GM19025 (cell line): Measurements from ENCODE around the gene ADCY3.

Experiments
- ATAC-seq: cut with Tn5 transposase; IDR thresholded peaks from one replicate; pipeline ENCODE4 v1.9.1; 2021; ENCODE audit warnings: mild to moderate bottlenecking, low read depth, moderate library complexity; ENCODE audit not compliant: unreplicated experiment

The ADCY3 gene

DNA sequence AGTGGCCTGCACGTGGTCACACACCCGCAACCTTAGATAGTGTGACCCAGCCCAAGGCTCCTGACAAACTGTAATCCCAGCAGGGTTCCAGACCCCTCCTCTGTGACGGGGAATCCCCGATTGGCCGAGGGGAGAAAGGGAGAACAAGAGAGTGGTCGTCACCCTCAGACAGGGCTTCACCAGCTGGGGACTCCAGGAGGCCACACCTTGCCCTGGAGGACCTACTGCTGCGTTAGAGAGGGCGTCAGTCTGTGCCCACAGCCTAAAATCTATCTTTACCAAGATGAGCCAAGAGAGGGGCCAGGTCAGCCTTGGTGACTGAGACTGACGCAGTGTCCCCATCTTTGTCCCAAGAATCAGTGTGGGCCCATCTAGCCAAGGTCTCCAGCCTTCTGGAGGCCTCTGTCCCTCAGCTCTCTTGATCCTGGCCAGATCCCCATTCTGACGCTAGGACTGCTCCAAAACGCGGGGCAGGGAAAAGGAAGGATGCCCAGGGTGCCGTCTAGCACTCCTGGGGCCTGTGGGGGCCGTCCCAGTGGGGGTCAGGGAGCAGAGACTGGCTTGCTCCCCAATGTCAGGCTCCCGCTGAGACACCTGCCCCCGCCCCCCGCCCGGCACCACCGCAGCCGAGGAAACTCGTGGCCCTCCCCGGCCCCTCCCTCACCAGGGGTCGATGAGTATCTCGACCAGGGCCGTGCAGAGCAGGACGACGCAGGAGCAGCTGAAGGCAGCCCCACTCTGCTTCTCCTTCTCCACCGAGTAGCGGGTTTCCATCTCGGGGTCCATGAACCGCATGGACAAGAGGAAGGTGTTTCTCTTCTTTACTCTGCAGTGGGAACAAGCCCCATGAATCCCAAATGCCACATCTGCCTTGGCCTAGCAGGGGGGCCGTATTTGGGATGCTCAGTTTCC lies 86.0 kb downstream of the ADCY3 start:
- no peak for ATAC-seq

DNA sequence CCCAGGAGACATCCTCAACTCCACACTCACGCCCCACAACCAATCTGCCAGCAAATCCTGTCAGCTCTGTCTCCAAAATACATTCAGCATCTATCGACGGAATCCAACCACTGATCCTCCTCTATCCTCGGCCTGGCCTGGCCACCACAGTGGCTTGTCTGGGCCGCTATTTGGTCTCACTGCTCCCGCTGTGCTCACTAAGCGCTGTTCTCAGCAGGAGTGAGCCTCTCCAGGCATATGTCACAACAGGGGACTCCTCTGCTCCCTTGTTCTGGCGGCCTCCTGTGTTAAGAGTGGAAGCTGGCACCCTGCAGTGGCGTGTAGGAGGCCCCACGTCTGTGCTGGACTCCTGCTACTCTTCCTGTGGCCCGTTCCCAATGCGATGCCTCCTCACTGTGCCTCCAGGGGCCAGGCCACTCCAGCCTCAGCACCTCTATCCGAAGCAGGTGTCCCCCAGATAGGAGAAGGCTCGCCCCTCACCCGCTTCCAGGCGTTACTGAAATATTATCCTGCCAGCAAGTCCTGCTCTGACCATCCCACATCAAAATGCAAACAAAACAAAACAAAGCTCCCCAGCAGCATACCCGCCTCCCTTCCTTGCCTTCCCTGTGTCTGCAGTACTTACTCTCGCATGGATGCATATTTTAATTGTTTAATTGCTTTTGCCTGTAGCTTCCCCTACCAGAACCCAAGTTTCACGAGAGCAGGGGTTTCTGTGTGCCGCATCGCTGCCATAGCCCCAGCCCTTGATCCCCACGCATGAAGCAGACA lies 86.9 kb downstream of the ADCY3 start:
- no peak for ATAC-seq

DNA sequence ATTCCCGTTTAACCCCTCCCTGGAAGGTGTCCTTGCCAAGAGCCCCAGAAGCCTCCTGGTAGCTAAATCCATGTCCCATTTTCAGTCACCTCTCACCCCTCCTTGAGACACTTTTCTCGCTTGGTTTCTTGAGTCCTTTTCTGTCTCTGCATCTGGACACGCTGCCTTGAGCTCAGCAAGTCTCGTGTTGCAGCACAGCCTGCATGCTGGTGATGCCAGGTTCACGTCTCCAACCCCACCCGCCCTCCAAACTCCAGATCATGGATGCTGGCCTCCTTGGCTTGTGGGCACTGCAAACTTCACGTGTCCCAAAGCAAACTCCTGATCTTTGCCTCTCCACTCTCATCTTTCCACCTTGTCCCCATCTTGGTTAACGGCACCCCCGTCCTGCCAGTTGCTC lies 87.5 kb downstream of the ADCY3 start:
- ATAC-seq, result no peak

DNA sequence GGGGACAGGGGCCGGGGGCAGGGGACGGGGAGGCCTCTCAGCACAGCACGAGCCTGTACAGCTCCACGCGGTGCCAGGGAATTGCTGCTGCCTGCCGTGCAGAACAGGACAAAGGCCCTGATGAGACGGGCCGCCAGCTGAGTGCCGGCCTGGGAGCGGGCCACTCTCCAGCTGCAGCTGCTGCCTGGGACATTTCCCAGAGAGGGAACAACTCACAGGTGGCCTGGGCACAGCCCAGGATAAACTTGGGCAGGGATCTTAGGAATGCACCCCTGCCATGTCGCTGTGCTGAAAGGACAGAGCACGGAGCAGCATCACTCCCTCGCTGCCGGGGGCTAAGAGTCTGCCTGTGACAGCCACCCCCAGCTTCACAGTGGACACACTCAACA lies 88.0 kb downstream of the ADCY3 start:
- no peak for ATAC-seq

DNA sequence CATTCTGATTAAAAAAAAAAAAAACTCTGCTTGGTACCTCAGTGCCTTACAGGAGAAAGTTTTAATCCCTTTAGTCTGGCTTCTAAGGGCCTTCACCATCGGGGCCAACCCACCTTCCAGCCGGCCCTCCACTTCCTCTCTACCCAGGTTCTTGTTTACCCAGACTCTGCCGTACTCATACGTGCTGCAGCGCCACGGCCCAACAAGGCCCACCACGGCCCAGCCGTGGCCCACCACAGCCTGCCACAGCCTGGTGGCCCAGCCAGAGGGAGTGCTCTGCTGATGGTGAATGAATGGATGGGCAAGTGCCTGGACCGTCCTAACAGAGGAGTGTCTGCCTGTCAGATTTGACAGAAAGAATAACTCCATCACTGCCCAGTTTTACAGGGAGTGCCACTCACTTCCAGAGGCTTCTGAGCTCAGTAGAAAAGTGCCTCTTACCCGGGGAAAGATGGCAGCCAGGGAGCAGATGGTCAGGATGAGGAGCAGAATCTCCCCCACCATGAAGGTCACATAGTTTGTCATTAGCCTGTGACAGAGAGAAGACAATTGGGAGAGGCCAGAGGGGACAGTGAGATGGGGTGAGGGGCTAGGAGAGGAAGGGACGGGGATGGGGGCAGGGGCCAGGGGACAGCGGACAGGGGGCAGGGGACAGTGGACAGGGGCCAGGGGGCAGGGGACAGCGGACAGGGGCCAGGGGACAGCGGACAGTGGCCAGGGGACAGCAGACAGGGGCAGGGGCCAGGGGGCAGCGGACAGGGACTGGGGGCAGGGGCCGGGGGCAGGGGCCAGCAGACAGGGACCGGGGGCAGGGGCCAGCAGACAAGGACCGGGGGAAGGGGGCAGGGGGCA lies 88.6 kb downstream of the ADCY3 start:
- no peak for ATAC-seq

DNA sequence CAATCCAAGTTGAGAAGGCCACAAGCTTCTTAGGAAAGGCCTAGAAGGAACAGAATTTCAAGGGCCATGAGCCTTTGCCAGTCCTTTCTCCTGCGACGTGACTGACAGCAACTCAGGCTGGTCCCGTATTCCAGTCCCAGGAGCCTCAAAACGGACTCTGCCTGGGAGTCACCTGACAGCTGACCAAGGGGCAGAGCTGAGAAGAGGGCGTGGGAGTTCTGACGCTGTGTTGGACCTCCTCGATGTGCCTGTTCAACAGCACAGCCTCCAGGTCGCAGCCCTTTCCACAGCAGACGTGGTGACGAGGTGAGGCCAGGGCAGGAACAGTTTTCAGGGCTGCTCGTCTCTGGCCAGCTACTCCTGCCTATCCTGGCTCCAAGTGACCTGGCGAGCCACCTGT lies 89.3 kb downstream of the ADCY3 start:
- ATAC-seq, result no peak

DNA sequence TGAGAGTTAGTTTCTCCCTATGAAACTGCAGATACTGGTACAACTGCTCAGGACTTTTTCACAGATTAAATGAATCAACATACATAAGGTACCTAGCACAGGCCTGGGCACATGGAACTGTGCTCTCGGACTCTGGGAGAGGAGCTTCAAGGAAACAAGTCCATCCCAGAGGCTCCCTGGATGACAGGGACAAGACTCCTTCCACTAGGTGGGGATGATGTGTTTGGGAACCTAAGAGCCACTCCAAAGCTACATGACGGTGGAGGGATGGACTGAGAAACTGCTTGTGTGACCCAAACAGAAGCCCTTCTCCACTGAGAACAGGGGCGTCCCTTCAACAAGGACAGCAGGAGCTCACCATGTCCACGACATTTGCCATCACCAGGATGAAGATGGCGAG lies 89.7 kb downstream of the ADCY3 start:
- no peak for ATAC-seq

DNA sequence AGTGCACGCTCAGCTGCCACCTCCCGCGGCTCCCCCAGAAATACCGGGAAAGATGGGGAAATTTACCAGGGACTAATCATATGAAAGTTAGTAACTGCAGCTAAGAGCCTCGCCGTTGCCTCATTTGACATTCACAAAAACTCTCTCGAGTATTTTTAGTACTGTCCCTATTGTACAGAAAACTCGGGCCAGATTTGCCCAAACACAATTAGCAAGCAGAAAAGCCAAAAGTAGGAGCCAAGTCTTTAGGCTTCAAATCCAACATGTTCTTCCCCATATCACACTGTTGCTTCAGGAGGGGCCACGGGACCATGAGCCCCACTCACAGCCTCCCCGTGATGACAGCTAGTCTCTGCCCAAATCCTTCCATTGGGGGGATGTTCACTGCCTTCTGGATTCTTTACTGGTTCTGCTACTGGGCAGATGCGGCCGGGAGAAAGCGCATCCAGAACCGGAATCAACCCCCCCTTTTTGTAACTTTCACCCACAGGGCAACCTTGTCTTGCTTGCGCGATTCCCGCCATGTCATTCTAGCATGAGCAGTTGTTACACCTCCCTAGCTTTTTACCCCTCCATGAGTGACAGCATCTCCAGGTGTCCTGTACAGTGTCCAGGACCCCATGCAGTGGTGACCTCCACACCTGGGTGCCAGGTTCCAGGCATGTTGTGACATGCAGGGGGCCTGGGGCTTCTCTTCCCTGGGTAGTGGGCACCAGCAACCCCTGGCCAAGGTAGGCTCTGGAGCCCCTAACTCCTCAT lies 91.6 kb downstream of the ADCY3 start:
- no peak for ATAC-seq

DNA sequence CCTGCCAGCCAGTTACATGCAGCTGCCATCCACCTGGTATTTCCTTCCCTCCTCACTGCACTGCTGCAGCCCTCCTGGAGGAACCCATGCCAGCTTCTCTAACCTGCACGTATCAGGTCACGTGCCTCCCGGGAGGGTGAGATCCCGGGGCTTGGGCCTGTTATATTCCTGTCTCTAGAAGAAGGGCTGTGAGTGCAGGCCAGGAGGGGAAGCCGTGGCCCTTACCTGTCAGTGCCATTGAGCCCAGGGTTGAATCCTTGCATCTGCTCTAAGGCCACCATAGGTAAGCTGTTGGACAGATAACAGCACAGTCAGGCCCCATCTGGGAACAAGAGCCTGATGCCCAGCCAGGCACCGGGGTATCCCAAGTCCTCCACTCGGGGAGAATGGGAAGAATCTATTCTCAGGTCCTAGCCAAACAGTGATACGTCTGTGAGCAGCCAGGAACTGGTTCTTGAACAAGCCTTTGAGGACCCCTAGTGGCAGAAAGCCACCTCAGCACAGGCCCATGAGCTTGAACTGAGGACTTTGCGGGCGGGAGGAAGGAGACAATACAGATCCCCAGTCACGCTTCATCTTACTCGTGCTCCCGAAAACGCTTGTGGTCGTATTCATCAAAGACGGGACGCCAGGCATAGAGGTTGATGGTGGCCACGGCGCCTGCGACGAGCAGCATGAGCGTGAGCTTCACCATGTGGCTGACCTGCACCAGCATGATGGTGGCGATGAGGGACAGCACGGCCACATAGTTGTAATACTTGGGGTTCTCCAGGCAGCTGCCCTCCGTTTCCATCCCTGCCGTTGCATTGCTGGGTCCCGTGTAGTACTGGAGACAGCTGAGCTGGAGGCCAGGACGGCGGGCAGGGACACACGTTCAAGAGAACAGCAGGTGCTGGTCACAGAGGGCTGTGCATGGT lies 92.5 kb downstream of the ADCY3 start:
- ATAC-seq, result peak; percentile 58

DNA sequence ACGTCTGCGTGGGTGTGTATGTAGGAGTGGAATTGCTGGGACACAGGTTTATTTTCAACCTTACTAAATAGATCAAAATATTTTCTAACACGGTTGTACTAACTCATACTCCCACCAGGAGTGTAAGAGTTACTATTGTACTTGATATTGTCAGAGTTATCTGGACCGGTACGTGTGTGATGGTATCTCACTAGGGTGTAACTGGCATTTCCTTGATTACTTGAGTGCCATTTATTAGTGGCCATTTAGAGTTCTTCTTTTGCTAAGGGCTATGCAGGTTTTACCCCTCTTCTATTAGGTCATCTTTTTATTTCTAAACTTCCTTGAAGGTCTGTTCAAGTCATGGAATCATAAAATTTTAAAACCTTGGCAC lies 93.3 kb downstream of the ADCY3 start:
- ATAC-seq, result no peak

DNA sequence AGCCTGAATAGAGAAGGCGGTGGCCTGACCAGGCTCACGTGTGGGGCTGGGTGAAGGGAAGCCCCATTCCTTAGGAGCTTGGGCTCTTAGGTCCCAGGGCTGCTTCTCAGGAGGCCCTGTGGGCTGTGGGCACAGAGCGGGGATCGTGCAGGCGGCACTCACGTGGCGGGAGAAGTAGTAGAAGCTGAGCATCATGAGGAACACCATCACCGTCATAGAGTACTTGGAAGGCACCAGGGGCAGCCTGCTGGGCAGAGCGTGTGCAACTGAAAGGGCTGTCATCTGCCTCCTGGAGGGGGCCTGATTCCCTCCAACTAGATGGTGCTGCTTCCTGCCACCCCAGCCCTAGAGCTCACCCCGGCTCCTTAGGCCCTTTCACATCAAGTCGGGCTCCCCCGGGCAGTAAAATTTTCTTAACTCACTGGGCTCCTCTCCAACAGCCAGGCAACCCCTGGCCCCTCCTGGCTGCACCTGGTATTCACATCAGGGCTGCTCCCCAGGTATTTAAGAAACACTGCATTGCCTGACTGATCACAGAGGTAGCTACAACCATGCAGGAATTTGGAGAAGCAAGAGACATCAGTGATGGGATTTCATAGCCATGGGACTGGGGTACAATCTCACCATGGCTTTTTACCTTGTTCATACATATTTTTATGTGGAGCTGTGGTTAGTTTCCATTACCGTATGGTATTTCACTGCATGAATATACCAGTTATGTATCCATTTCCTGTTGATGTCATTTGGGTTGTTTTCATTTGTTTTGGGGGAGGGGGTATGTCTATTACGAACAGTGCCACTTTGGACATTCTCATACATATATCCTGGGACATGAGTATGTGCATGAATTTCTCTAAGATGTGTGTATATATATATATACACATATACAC lies 93.9 kb downstream of the ADCY3 start:
- ATAC-seq, result no peak

DNA sequence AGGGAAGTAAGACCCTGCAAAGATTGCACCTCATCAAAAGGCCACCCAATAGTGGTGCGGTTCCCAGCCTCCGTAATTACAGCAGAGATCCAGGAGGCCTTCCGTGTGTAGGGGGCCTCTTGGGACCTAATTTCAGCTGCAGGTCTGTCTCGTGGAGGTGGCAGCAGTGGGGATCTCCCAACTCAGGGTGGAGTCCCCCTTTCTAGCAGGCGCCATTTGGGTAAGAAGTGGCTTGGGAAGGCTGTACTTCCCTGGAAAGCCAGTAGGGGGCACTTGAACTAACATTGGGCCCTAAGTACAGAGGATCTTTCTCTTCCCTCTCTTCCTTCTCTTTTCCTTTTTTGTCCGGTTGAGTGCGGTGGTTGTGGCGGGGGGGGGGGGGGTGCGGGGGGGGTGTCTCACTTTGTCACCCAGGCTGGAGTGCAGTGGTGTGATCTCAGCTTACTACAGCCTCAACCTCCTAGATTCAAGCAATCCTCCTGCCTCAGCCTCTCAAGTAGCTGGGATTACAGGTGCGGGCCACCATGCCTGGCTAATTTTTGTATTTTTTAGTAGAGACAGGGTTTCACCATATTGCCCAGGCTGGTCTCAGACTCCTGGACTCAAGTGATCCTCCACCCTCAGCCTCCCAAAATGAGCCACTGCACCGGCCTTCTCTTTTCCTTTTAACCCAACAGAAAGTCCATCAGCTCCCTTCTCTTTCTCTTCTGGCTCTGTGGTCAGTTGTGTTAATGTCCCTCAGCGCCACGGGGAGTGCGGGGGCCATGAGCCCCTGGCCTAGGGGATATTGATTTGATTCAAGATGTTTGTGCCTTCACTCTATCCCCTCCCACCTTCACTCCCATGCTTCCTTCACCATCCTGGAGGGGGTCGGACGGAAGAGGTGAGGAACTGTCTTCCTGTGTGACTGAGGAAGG lies 94.8 kb downstream of the ADCY3 start:
- ATAC-seq, result no peak

DNA sequence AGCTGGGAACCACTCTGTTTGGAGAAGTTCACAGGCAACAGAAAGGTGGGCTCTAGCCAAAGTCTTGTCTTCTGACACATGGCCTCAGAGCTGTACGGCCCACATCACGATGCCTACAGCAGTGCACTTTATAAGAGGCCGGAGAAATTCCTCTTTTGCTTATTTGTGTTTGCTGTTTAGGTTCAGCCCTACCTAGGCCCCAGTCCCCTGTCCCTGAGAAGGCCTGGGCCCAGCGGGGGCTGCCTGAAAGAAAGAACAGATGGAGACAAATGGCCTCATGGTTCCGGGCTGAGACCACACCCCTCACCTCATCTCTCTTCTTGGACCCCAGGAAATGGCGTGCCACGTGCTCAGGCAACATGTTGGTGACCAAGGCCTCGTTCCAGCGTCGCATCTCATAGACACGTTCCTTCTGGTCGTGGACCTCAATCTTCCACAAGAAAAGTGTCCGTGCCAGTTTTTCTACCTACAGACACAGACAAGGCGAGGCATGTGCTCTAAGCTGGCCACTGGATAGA lies 95.9 kb downstream of the ADCY3 start:
- no peak for ATAC-seq

DNA sequence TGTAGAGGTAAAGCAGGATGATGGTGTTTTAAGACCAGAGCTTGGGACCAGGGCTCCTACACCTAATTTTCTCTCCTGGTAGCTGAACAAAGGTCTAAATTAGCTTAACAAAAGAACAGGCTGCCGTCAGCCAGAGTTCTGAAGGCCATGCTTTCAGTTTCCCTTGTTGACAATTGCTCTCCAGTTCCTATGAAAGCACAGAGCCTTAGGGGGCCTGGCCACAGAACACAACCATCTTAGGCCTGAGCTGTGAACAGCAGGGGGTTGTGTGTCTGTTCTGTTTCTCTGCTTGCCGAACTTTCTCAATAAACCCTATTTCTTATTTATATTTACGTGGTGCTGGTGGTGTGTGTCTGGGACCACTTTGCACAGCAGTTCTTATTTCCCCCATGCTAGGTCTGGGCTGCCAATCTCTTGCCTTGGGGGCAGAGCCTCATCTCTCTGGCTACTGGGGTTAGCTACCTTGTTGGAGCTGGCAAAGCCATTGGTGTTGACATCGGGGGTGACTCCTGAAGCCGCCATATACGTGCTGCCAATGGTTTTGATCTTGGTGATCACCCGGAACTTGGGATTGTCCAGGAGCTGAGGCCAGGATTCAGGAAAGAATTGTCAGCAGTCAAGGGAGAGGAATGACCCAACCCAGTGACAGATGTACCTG lies 97.9 kb downstream of the ADCY3 start:
- no peak for ATAC-seq

DNA sequence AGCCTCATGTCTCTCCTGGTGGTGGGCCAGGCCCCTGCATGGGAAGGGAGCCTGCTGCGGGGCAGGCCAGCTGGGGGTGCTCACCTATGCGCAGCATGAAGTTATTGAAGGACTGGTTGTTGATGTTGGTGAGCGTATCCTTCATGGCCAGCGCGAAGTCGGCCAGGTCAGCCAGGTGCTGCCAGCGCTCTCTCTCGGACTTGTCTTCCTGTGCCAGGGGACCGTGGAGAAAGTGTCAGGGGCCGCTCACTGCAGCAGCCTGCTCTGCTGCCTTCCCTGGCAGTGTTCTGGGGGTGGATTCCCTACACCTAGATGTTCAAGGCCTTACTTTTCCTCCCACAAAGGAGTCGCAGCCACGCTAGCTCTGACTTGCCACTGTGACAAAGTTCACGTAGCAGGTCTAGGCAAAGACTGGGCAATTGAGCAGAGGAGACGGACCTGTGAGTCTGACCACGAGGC lies 98.6 kb downstream of the ADCY3 start:
- ATAC-seq, result no peak
